CD4-positive, alpha-beta memory T cell (primary cell): ENCODE measurements around the gene PKP3. TPM values are rescaled to one million over a fixed set of nuclear protein-coding genes. Genes with fewer than 3 reads are reported as not detected.
"Not testable (repeated sequence)": the region's sequence is repeated elsewhere in the genome, so short reads cannot be mapped to it uniquely, and the experiment has no call there.

Experiments
- CTCF ChIA-PET: fragments of 350-600 bp; sonication (Branson Sonifier 250); formaldehyde crosslinking; loops from one replicate; lab custom pipeline; 2021; ENCODE audit warnings: inconsistent platforms; ENCODE audit not compliant: partially characterized antibody; lab: Charles Lee
- POLR2A ChIA-PET: fragments of 350-600 bp; sonication (Branson Sonifier 250); formaldehyde crosslinking; loops from one replicate; lab custom pipeline; 2021; ENCODE audit not compliant: partially characterized antibody; lab: Charles Lee
- DNase-seq, 5 donors: peaks; one replicate each; pipeline versions ENCODE4 v3.0.0 to v3.0.0-alpha.2; 2020 to 2022; ENCODE audit warnings: mixed read lengths in 1 of 5
- H3K27ac ChIP-seq: one replicate; pipeline ENCODE4 v1.7.0; 2013; ENCODE audit warnings: low read depth, low read length
- H3K27me3 ChIP-seq: 2 replicates; pipeline ENCODE4 v1.7.0; 2013; ENCODE audit warnings: mild to moderate bottlenecking, low read length, moderate library complexity; ENCODE audit not compliant: insufficient read depth
- H3K36me3 ChIP-seq: 2 replicates; pipeline ENCODE4 v1.7.0; 2013; ENCODE audit warnings: mild to moderate bottlenecking, low read length, moderate library complexity; ENCODE audit not compliant: insufficient read depth
- H3K4me1 ChIP-seq: 2 replicates; pipeline ENCODE4 v1.7.0; 2013; ENCODE audit warnings: mild to moderate bottlenecking, low read length, moderate library complexity; ENCODE audit not compliant: insufficient read depth
- H3K4me3 ChIP-seq, 2 donors: one replicate each; pipeline ENCODE4 v1.7.0; 2013; ENCODE audit warnings: low read length in 2 of 2, mild to moderate bottlenecking in 1 of 2
- H3K9me3 ChIP-seq, 2 donors: one replicate each; pipeline ENCODE4 v1.7.0; 2013; ENCODE audit warnings: low read length in 2 of 2, control low read depth in 1 of 2; ENCODE audit not compliant: control insufficient read depth in 1 of 2
- H3K27ac Mint-ChIP-seq, 7 donors: one replicate each; pipeline ENCODE4 v1.8.0; 2020 to 2021; ENCODE audit warnings: mixed read lengths in 7 of 7, mild to moderate bottlenecking in 6 of 7, inconsistent platforms in 3 of 7, moderate library complexity in 3 of 7
- H3K27me3 Mint-ChIP-seq, 2 donors: one replicate each; pipeline ENCODE4 v1.8.0; 2020 to 2021; ENCODE audit warnings: mixed read lengths in 2 of 2
- H3K36me3 Mint-ChIP-seq, 2 donors: one replicate each; pipeline ENCODE4 v1.8.0; 2020 to 2021; ENCODE audit warnings: mixed read lengths in 2 of 2, inconsistent platforms in 1 of 2, mild to moderate bottlenecking in 1 of 2
- H3K4me1 Mint-ChIP-seq, 4 donors: one replicate each; pipeline ENCODE4 v1.8.0; 2020 to 2021; ENCODE audit warnings: mixed read lengths in 4 of 4, mild to moderate bottlenecking in 1 of 4
- H3K4me3 Mint-ChIP-seq, 8 donors: one replicate each; pipeline ENCODE4 v1.8.0; 2020 to 2021; ENCODE audit warnings: mixed read lengths in 8 of 8, mild to moderate bottlenecking in 7 of 8, moderate library complexity in 6 of 8, inconsistent platforms in 3 of 8
- H3K9me3 Mint-ChIP-seq, 8 donors: one replicate each; pipeline ENCODE4 v1.8.0; 2020 to 2021; ENCODE audit warnings: mixed read lengths in 8 of 8, mild to moderate bottlenecking in 5 of 8, inconsistent platforms in 3 of 8, moderate library complexity in 1 of 8
- intact Hi-C: fragments of 100-400 bp; cut with micrococcal nuclease; formaldehyde crosslinking; loops from one replicate; pipeline ENCODE4 v1.15.1; 2023
- polyA plus RNA-seq, 2 donors: library from polyadenylated mRNA; unstranded; fragments of 300-500 nt; fragmentation: Illumina TruSeq; gene quantifications; one replicate each; pipeline ENCODE4 v1.2.3, GENCODE V29; 2021
- total RNA-seq, 2 experiments: library from RNA; stranded (reverse); gene quantifications; one replicate each; pipeline ENCODE4 v1.2.3, GENCODE V29; 2021

PKP3 gene
- total and polyA plus RNA-seq, 4 experiments from 2014 or later, result 0.14 TPM; not detected in 3

DNA sequence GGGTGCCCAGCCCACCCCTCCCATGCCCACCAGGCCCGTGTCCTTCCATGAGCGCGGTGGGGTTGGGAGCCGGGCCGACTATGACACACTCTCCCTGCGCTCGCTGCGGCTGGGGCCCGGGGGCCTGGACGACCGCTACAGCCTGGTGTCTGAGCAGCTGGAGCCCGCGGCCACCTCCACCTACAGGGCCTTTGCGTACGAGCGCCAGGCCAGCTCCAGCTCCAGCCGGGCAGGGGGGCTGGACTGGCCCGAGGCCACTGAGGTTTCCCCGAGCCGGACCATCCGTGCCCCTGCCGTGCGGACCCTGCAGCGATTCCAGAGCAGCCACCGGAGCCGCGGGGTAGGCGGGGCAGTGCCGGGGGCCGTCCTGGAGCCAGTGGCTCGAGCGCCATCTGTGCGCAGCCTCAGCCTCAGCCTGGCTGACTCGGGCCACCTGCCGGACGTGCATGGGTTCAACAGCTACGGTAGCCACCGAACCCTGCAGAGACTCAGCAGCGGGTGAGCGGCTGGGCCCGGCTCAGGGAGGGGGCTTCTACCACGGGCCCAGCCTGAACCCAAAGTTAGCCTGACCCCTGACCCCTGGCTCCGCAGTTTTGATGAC is 3.0 kb downstream of the PKP3 start:
- Histone ChIP-seq H3K4me3 (peak overlapping the region in 1 of 2 donors; percentile 35), H3K27me3 (no peaks in the 10 kb centered on the region), H3K27ac (no peak overlapping the region), H3K36me3 (no peaks in the 10 kb centered on the region), H3K4me1 (peaks cover 4% of the 10 kb centered on the region), H3K9me3 (no peaks in the 10 kb centered on the region)
- intact Hi-C loops, result loop anchor here (2.0 kb wide), 1 partner anchor 92 kb away; no protein-coding TSS in a partner anchor
- no peaks in the 10 kb centered on the region for H3K36me3 Mint-ChIP-seq
- peaks cover 0 to 10% (median 0%) of the 10 kb centered on the region in 4 donors for H3K4me1 Mint-ChIP-seq
- ChIA-PET POLR2A (interaction anchor here (0.9 to 2.6 kb wide), 7 partner anchors 9 to 129 kb away, joined by 3 to 22 read pairs (median 7); partner anchors contain the start of genes PTDSS2 and SIGIRR), CTCF (interaction anchor here (1.2 to 2.7 kb wide), 6 partner anchors 9 to 146 kb away, joined by 3 to 23 read pairs (median 8); partner anchors contain the start of gene PTDSS2)
- peak; percentile 41 to 57 (median 46) for DNase-seq
- H3K9me3 Mint-ChIP-seq, result no peaks in the 10 kb centered on the region
- no peak overlapping the region for H3K27ac Mint-ChIP-seq
- no peaks in the 10 kb centered on the region for H3K27me3 Mint-ChIP-seq
- peak overlapping the region in 5 of 8 donors; percentile 13 to 54 (median 21) for H3K4me3 Mint-ChIP-seq

DNA sequence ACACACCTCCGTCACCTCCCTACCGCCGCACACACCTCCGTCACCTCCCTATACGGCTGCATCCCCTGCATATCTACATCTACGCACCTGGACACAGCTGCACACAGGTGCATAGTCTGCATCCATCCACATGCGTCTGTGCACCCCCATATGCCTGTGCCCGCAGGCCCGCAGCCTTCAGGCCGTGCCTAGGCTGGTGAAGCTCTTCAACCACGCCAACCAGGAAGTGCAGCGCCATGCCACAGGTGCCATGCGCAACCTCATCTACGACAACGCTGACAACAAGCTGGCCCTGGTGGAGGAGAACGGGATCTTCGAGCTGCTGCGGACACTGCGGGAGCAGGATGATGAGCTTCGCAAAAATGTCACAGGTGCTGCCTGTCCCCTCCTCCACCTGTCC is 4.8 kb downstream of the PKP3 start:
- peak overlapping the region in 1 of 8 donors; percentile 41 for H3K4me3 Mint-ChIP-seq
- H3K27ac Mint-ChIP-seq, result no peak overlapping the region
- ChIA-PET POLR2A (interaction anchor here (1.0 kb wide), 1 partner anchor 50 kb away, joined by 3 read pairs; no protein-coding TSS in a partner anchor), CTCF (interaction anchor here (1.0 to 1.2 kb wide), 2 partner anchors 41 to 49 kb away, joined by 3 to 5 read pairs; no protein-coding TSS in a partner anchor)
- H3K36me3 ChIP-seq, result no peaks in the 10 kb centered on the region
- no peaks in the 10 kb centered on the region for H3K27me3 Mint-ChIP-seq
- DNase-seq, result peak in 1 of 5 donors; percentile 32
- no peak overlapping the region for H3K4me3 ChIP-seq
- no peaks in the 10 kb centered on the region for H3K27me3 ChIP-seq
- H3K4me1 ChIP-seq, result peaks cover 4% of the 10 kb centered on the region
- no peak overlapping the region for H3K27ac ChIP-seq
- H3K9me3 ChIP-seq, result no peaks in the 10 kb centered on the region
- no peaks in the 10 kb centered on the region for H3K36me3 Mint-ChIP-seq
- H3K9me3 Mint-ChIP-seq, result no peaks in the 10 kb centered on the region
- peaks cover 0 to 10% (median 0%) of the 10 kb centered on the region in 4 donors for H3K4me1 Mint-ChIP-seq
- intact Hi-C loops, result no loop called here

DNA sequence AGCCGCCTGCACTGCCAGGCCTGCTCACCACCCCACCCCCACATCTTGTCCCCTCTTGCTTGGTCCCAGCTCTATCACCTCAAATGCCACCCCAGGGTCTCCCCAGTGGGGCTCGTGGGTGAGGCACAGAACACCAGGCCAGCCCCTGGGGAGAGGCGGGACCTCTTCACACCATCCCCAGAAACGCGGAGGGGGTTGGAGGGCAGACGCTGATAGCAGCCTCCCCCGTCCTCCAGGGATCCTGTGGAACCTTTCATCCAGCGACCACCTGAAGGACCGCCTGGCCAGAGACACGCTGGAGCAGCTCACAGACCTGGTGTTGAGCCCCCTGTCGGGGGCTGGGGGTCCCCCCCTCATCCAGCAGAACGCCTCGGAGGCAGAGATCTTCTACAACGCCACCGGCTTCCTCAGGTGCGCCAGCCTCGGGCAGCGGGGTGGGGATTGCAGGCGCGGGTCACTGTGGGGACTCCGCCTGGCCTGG is 5.8 kb downstream of the PKP3 start:
- peak in 1 of 5 donors; percentile 7 for DNase-seq
- no peaks in the 10 kb centered on the region for H3K27me3 Mint-ChIP-seq
- H3K9me3 Mint-ChIP-seq, result no peaks in the 10 kb centered on the region
- intact Hi-C loops, result no loop called here
- no peaks in the 10 kb centered on the region for H3K36me3 Mint-ChIP-seq
- H3K36me3 ChIP-seq, result no peaks in the 10 kb centered on the region
- H3K27me3 ChIP-seq, result no peaks in the 10 kb centered on the region
- H3K4me1 Mint-ChIP-seq, result peaks cover 0 to 10% (median 0%) of the 10 kb centered on the region in 4 donors
- no peaks in the 10 kb centered on the region for H3K9me3 ChIP-seq
- H3K4me3 ChIP-seq, result no peak overlapping the region
- H3K4me3 Mint-ChIP-seq, result no peak overlapping the region
- CTCF ChIA-PET, result interaction anchor here (1.2 kb wide), 1 partner anchor 48 kb away, joined by 5 read pairs; no protein-coding TSS in a partner anchor
- peaks cover 4% of the 10 kb centered on the region for H3K4me1 ChIP-seq
- POLR2A ChIA-PET, result interaction anchor here (1.0 kb wide), 1 partner anchor 49 kb away, joined by 3 read pairs; no protein-coding TSS in a partner anchor
- no peak overlapping the region for H3K27ac ChIP-seq
- no peak overlapping the region for H3K27ac Mint-ChIP-seq

DNA sequence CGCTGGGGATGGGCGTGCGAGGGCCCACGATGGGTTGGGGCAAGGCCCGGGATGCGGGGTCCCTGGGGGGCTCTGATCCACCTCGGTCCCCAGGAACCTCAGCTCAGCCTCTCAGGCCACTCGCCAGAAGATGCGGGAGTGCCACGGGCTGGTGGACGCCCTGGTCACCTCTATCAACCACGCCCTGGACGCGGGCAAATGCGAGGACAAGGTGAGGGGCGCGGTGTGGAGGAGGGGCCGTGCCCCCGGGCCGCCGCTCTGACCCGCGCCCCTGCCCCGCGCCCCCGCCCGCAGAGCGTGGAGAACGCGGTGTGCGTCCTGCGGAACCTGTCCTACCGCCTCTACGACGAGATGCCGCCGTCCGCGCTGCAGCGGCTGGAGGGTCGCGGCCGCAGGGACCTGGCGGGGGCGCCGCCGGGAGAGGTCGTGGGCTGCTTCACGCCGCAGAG is 6.3 kb downstream of the PKP3 start:
- Mint-ChIP-seq H3K4me3 (no peak overlapping the region), H3K4me1 (peaks cover 0 to 10% (median 1%) of the 10 kb centered on the region in 4 donors), H3K27ac (no peak overlapping the region), H3K9me3 (no peaks in the 10 kb centered on the region), H3K36me3 (peaks cover 0 to under 1% of the 10 kb centered on the region in 2 donors), H3K27me3 (no peaks in the 10 kb centered on the region)
- Histone ChIP-seq H3K36me3 (no peaks in the 10 kb centered on the region), H3K4me3 (no peak overlapping the region), H3K27ac (no peak overlapping the region), H3K9me3 (no peaks in the 10 kb centered on the region), H3K27me3 (no peaks in the 10 kb centered on the region), H3K4me1 (peaks cover 4% of the 10 kb centered on the region)
- intact Hi-C loops, result no loop called here
- POLR2A ChIA-PET, result no interaction called here
- CTCF ChIA-PET, result no interaction called here
- peak in 1 of 5 donors; percentile 8 for DNase-seq

DNA sequence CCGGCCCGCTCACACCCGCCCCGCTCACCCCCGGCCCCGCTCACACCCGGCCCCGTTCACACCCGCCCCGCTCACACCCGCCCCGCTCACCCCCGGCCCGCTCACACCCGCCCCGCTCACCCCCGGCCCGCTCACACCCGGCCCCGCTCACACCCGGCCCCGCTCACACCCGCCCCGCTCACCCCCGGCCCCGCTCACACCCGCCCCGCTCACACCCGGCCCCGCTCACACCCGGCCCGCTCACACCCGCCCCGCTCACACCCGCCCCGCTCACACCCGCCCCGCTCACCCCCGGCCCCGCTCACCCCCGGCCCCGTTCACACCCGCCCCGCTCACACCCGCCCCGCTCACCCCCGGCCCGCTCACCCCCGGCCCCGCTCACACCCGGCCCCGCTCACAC is 7.2 kb downstream of the PKP3 start:
- H3K27ac Mint-ChIP-seq, H3K4me3 Mint-ChIP-seq, H3K36me3 Mint-ChIP-seq, POLR2A ChIA-PET, H3K36me3 ChIP-seq, intact Hi-C loops, H3K27me3 Mint-ChIP-seq, H3K27me3 ChIP-seq, H3K27ac ChIP-seq, H3K4me1 Mint-ChIP-seq, CTCF ChIA-PET, H3K9me3 ChIP-seq, H3K9me3 Mint-ChIP-seq, H3K4me1 ChIP-seq, H3K4me3 ChIP-seq: not testable (repeated sequence)
- peak in 1 of 5 donors; percentile 1 for DNase-seq

DNA sequence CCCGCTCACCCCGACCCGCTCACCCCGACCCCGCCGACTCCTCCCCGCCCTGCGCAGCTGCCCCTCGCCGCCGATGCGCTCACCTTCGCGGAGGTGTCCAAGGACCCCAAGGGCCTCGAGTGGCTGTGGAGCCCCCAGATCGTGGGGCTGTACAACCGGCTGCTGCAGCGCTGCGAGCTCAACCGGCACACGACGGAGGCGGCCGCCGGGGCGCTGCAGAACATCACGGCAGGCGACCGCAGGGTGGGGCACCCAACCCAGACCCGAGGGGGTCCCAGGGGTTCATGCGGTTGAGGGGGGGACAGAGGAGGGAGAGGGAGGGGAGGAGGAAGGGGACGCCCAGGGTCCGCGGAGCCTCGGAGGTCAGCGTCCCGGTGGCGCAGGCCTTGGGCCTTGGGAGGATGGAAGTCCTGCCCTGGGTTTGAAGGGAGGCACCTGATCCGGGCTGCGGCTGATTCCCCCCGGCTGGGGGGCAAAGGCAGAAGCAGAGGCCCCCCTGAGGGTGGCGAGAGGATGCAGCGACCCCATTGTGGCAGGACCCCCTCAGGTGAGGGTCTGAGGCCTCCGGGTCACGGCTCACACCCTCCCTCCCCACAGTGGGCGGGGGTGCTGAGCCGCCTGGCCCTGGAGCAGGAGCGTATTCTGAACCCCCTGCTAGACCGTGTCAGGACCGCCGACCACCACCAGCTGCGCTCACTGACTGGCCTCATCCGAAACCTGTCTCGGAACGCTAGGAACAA is 9.2 kb downstream of the PKP3 start:
- DNase-seq, result no peak
- intact Hi-C loops, result no loop called here
- no peak overlapping the region for H3K4me3 Mint-ChIP-seq
- no peaks in the 10 kb centered on the region for H3K27me3 ChIP-seq
- peaks cover 0 to 12% (median 3%) of the 10 kb centered on the region in 4 donors for H3K4me1 Mint-ChIP-seq
- H3K27ac ChIP-seq, result no peak overlapping the region
- no peaks in the 10 kb centered on the region for H3K36me3 ChIP-seq
- H3K9me3 ChIP-seq, result no peaks in the 10 kb centered on the region
- no peak overlapping the region for H3K4me3 ChIP-seq
- peaks cover 0 to 2% of the 10 kb centered on the region in 2 donors for H3K36me3 Mint-ChIP-seq
- H3K4me1 ChIP-seq, result peaks cover 19% of the 10 kb centered on the region
- no peaks in the 10 kb centered on the region for H3K9me3 Mint-ChIP-seq
- no peak overlapping the region for H3K27ac Mint-ChIP-seq
- ChIA-PET POLR2A (interaction anchor here (6.1 to 16.3 kb wide), 2 partner anchors 13 to 45 kb away, joined by 184 to 539 read pairs; partner anchors contain the start of genes ANO9, PTDSS2 and SIGIRR), CTCF (interaction anchor here (1.2 to 5.4 kb wide), 2 partner anchors 12 to 47 kb away, joined by 3 to 81 read pairs; partner anchors contain the start of genes PTDSS2 and SIGIRR)
- H3K27me3 Mint-ChIP-seq, result no peaks in the 10 kb centered on the region
